Activated naive CD8-positive, alpha-beta T cell treated with anti-CD3 and anti-CD28 coated beads, Interleukin-2, amount 50 U/mL, for 24 hours (primary cell): Measurements from ENCODE around the gene ESPL1.

Experiments
- ATAC-seq: fragments of 150-1000 bp; cut with Tn5 transposase; one replicate; pipeline ENCODE4 v1.10.0; 2021
- DNase-seq: peaks from one replicate; pipeline ENCODE4 v3.0.0; 2021
- H3K27ac Mint-ChIP-seq: one replicate; pipeline ENCODE4 v1.8.0; 2021; ENCODE audit warnings: mild to moderate bottlenecking, mixed read lengths
- H3K27me3 Mint-ChIP-seq: one replicate; pipeline ENCODE4 v1.8.0; 2021; ENCODE audit warnings: mixed read lengths
- H3K36me3 Mint-ChIP-seq: one replicate; pipeline ENCODE4 v1.8.0; 2021; ENCODE audit warnings: low read depth, mixed read lengths
- H3K4me1 Mint-ChIP-seq: one replicate; pipeline ENCODE4 v1.8.0; 2021; ENCODE audit warnings: mixed read lengths
- H3K4me3 Mint-ChIP-seq: one replicate; pipeline ENCODE4 v1.8.0; 2021; ENCODE audit warnings: mild to moderate bottlenecking, moderate library complexity, mixed read lengths
- H3K9me3 Mint-ChIP-seq: one replicate; pipeline ENCODE4 v1.8.0; 2021; ENCODE audit warnings: mixed read lengths

The ESPL1 gene

GRCh38 chr12:53236443-53237111 lies 31.5 kb upstream of the ESPL1 start:
- H3K9me3 Mint-ChIP-seq = no peaks in the 10 kb centered on the region
- ATAC-seq = peak; percentile 51
- H3K4me3 Mint-ChIP-seq = peak overlapping the region; percentile 51
- H3K4me1 Mint-ChIP-seq = peaks cover 54% of the 10 kb centered on the region
- DNase-seq = peak; percentile 65
- no peaks in the 10 kb centered on the region for H3K36me3 Mint-ChIP-seq
- H3K27ac Mint-ChIP-seq = peak overlapping the region; percentile 74
- H3K27me3 Mint-ChIP-seq = peaks cover 2% of the 10 kb centered on the region

GRCh38 chr12:53239643-53240258 lies 28.3 kb upstream of the ESPL1 start:
- Mint-ChIP-seq H3K27me3 (peaks cover 6% of the 10 kb centered on the region), H3K36me3 (no peaks in the 10 kb centered on the region), H3K4me1 (peaks cover 31% of the 10 kb centered on the region), H3K9me3 (no peaks in the 10 kb centered on the region), H3K4me3 (no peak overlapping the region), H3K27ac (no peak overlapping the region)
- DNase-seq (no peak), ATAC-seq (no peak)

DNA sequence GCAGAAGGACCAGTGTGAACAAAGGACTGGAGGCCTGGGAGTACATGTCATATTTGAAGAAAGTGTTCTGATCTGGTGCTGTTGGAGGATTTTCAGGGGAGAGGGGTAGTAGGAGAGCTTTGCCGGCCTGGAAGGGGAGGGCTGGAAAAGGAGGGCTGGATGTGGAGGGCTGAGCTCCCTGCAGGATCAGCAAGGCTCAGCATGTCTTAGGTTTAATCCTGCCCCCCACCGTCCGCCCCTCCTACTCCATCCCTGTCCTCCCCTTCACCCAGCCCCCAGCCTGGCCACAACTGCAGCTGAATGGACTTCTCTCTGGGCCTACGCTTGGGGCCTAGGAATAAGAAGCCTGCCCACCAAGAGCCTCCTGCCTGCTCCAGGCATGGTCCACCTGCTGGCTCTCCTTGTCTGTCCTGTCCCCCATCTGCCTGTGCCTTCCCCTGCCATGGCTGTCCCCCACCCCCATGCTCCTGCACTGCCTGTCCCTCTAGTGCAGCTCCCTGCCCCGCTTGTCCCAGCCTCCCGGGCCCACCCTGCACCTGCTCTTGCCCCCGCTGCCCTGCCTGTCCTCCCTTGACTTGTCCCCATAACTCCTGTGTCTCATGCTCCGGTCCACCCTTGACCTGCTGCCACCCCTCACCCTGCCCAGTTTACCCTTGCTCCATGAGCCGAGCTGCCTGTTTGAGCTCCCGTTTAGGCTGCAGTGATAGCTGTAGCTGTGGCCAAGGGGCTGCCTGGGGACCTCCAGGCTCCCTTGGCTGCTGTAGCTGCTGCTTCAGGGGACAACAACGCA lies 26.3 kb upstream of the ESPL1 start:
- DNase-seq = no peak
- no peak for ATAC-seq
- H3K4me3 Mint-ChIP-seq = no peak overlapping the region
- H3K27me3 Mint-ChIP-seq = peaks cover 6% of the 10 kb centered on the region
- no peaks in the 10 kb centered on the region for H3K9me3 Mint-ChIP-seq
- no peak overlapping the region for H3K27ac Mint-ChIP-seq
- H3K4me1 Mint-ChIP-seq = peaks cover 10% of the 10 kb centered on the region
- H3K36me3 Mint-ChIP-seq = no peaks in the 10 kb centered on the region

DNA sequence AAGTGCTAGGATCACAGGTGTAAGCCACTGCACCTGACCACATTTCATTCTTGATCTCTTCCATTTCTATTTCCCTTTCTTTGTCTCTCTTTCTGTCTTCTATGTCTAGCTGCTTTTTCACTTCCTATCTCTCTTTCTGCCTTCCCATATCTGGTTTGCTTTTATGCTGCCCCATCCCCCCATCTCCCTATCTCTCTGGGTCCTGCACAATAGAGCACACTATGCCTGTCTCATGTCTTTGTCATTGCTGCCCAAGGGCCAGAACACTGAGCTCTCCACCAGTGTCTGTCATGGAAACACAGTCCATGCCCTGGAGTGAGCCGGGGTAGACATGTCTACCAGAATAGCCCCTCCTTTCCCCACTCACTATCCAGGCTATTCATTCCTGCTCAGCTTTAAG lies 23.8 kb upstream of the ESPL1 start:
- Mint-ChIP-seq H3K9me3 (no peaks in the 10 kb centered on the region), H3K4me3 (no peak overlapping the region), H3K27ac (no peak overlapping the region), H3K36me3 (no peaks in the 10 kb centered on the region), H3K27me3 (peaks cover 6% of the 10 kb centered on the region), H3K4me1 (peaks cover 3% of the 10 kb centered on the region)
- DNase-seq (no peak), ATAC-seq (no peak)

DNA sequence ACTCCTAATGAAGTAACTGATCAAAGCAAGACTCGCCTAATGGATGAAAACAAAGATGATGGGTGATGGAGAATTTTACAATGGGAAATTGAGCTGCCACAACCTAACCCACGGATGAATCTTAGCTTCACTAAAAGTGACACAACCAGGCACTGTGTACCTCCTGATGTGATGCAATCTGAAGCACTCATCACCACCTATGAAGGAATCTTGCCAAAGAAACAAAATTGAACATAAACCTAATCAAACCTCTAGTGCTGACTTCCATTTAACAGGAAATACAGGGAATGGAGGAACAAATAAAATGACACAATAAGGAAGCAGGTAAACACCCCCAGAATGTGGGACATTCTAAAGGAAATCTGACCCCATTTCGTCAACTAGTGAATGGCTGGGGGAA lies 22.8 kb upstream of the ESPL1 start:
- H3K4me3 Mint-ChIP-seq = no peak overlapping the region
- no peak for DNase-seq
- H3K27me3 Mint-ChIP-seq = peaks cover 6% of the 10 kb centered on the region
- no peak for ATAC-seq
- no peaks in the 10 kb centered on the region for H3K36me3 Mint-ChIP-seq
- peaks cover 3% of the 10 kb centered on the region for H3K4me1 Mint-ChIP-seq
- H3K9me3 Mint-ChIP-seq = no peaks in the 10 kb centered on the region
- no peak overlapping the region for H3K27ac Mint-ChIP-seq

- ATAC-seq = peak; percentile 80
- Mint-ChIP-seq H3K27ac (peak overlapping the region; percentile 94), H3K4me3 (peak overlapping the region; percentile 96)
Measured at GRCh38 chr12:53251477-53252348, 16.4 kb upstream of the ESPL1 start.

GRCh38 chr12:53252349-53252916 lies 15.7 kb upstream of the ESPL1 start:
- H3K4me1 Mint-ChIP-seq = peaks cover 48% of the 10 kb centered on the region

More at GRCh38 chr12:53251477-53252348, 16.4 kb upstream of the ESPL1 start:
- Mint-ChIP-seq H3K9me3 (no peaks in the 10 kb centered on the region), H3K4me1 (peaks cover 48% of the 10 kb centered on the region), H3K36me3 (peaks cover 4% of the 10 kb centered on the region), H3K27me3 (no peaks in the 10 kb centered on the region)
- DNase-seq = peak; percentile 79

DNA sequence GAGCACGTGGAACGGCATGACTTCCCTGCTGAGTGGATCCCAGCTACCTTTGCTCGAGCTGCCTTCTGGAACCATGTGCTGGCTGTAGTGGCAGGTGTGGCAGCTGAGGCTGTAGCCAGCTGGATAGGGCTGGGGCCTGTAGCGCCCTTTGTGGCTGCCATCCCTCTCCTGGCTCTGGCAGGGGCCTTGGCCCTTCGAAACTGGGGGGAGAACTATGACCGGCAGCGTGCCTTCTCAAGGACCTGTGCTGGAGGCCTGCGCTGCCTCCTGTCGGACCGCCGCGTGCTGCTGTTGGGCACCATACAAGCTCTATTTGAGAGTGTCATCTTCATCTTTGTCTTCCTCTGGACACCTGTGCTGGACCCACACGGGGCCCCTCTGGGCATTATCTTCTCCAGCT lies 14.8 kb upstream of the ESPL1 start:
- H3K4me1 Mint-ChIP-seq = peaks cover 51% of the 10 kb centered on the region
- H3K27me3 Mint-ChIP-seq = no peaks in the 10 kb centered on the region
- H3K4me3 Mint-ChIP-seq = peak overlapping the region; percentile 96
- ATAC-seq = no peak
- H3K9me3 Mint-ChIP-seq = no peaks in the 10 kb centered on the region
- no peak for DNase-seq
- H3K36me3 Mint-ChIP-seq = peaks cover 4% of the 10 kb centered on the region
- H3K27ac Mint-ChIP-seq = peak overlapping the region; percentile 94

More at GRCh38 chr12:53252349-53252916, 15.7 kb upstream of the ESPL1 start:
- Mint-ChIP-seq H3K9me3 (no peaks in the 10 kb centered on the region), H3K4me3 (peak overlapping the region; percentile 96), H3K36me3 (peaks cover 4% of the 10 kb centered on the region), H3K27ac (peak overlapping the region; percentile 94), H3K27me3 (no peaks in the 10 kb centered on the region)
- ATAC-seq (no peak), DNase-seq (peak; percentile 19)

DNA sequence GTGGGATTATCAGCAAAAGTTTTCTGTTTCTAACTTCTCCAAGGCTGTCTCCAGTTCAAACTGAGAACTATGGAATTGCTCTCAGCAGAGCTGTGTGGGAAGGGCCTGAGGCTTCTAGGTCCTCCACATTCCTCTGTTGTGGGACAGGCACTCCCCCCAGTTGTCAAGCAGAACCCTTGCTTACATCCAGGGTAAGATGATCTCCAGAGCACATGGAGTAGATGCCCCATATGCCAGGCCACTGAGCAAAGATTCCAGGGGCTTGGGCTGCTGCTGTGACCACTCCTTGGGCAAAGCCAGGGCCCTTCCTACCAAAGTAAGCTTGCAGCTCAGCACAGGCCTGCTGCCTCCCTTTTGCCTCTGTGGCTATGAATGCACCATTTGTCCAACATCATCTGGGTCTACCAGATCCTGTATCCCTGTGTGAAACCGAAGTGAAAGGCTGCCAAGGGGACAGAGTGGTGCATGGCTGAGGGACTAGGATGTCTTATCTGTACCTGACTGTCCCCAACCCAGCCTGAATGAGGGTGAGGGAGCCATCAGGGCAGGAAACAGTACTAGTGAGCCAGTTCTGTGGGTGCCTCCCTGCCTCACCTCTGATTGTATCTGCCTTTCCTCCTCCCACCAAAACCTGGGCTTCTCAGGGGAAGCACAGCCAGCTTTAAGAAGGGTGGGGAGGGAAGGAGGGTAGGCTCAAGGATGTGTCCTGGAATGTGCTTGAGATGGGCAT lies 13.1 kb upstream of the ESPL1 start:
- no peak overlapping the region for H3K4me3 Mint-ChIP-seq
- no peaks in the 10 kb centered on the region for H3K27me3 Mint-ChIP-seq
- no peak overlapping the region for H3K27ac Mint-ChIP-seq
- no peak for ATAC-seq
- DNase-seq = no peak
- peaks cover 61% of the 10 kb centered on the region for H3K4me1 Mint-ChIP-seq
- peaks cover 4% of the 10 kb centered on the region for H3K36me3 Mint-ChIP-seq
- H3K9me3 Mint-ChIP-seq = no peaks in the 10 kb centered on the region

GRCh38 chr12:53255996-53256395 lies 12.1 kb upstream of the ESPL1 start:
- Mint-ChIP-seq H3K27me3 (no peaks in the 10 kb centered on the region), H3K27ac (peak overlapping the region; percentile 6), H3K36me3 (peaks cover 4% of the 10 kb centered on the region), H3K4me3 (no peak overlapping the region), H3K9me3 (no peaks in the 10 kb centered on the region), H3K4me1 (peaks cover 60% of the 10 kb centered on the region)
- no peak for ATAC-seq
- DNase-seq = no peak

DNA sequence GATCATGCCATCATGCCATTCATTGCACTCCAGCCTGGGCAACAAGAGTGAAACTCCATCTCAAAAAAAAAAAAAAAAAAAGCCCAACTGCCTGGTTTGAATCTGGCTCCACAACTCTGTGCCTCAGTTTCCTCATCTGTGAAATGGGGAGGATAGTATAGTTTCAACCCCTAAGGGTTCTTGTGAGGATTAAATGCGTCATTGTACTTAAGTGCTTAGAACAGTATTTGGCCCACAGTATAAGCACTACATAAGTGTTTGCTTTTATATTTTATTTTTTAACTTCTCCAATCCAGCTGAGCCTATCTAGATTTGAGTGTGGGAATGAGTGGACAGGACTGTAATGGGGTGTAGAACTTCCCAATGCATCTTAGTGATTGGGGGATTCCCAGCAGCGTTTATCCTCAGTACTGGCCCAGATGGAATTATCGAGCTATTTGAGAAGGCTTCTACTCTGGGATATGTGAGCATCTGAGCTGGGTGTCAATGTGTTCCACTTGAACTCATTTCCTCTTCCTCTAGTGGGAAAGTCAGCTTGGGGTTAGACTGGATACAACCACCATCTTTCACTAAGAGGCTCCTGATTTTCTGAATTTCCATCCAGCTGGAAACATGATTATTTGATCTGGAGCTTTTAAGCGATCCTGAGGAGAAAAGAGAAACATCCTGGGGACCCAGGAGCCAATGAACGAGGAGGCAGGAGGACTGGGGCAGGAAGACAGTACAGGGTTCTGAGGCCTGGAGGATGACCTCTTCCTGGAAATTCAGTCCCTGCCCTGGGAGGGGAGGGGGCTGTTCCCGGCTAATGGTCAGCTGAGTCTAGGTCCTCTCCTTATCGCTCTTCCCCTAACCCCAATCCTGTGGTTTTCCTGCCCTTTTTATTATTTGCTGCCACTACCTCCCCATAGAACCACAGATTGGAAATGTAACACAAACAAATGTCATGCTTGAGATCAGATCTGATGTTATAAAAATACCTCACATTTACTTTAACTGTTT lies 9.3 kb upstream of the ESPL1 start:
- Mint-ChIP-seq H3K4me3 (no peak overlapping the region), H3K9me3 (no peaks in the 10 kb centered on the region), H3K27ac (peak overlapping the region; percentile 27), H3K36me3 (no peaks in the 10 kb centered on the region), H3K4me1 (peaks cover 40% of the 10 kb centered on the region), H3K27me3 (no peaks in the 10 kb centered on the region)
- DNase-seq (no peak), ATAC-seq (no peak)

- Mint-ChIP-seq H3K36me3 (no peaks in the 10 kb centered on the region), H3K9me3 (no peaks in the 10 kb centered on the region), H3K4me1 (peaks cover 32% of the 10 kb centered on the region), H3K27me3 (no peaks in the 10 kb centered on the region), H3K27ac (no peak overlapping the region), H3K4me3 (no peak overlapping the region)
- ATAC-seq (no peak), DNase-seq (no peak)
Measured at GRCh38 chr12:53259891-53260290, 8.2 kb upstream of the ESPL1 start.
